HepG2 (cell line): ENCODE data around the gene MSI2. TPM values are rescaled to one million over a fixed set of nuclear protein-coding genes. Genes with fewer than 3 reads are reported as not detected.

Source experiments
- ATAC-seq: fragments of 200-7000 bp; cut with Tn5 transposase; 3 replicates; pipeline ENCODE4 v1.9.1; 2020; ENCODE audit warnings: mild to moderate bottlenecking, moderate library complexity
- BruUV-seq: library from RNA; stranded (reverse); fragments of 400-500 nt; replicated peaks from 2 replicates; lab custom pipeline; 2021; lab: Mats Ljungman, UMichigan
- CTCF ChIA-PET: fragments of 300-600 bp; formaldehyde crosslinking; extraction: SDS; loops from one replicate; lab custom pipeline; 2021; ENCODE audit warnings: low total read pairs, inconsistent platforms, low intra/inter-chr PET ratio; lab: Yijun Ruan, JAX
- POLR2A ChIA-PET: fragments of 350-600 bp; sonication (Branson Sonifier 250); formaldehyde crosslinking; loops from one replicate; lab custom pipeline; 2020; ENCODE audit warnings: antibody characterized with exemption, inconsistent platforms; lab: Yijun Ruan, JAX
- DNase-seq: peaks from one replicate; pipeline ENCODE4 v3.0.0-alpha.2; 2015; ENCODE audit warnings: low spot score
- FAIRE-seq: peaks from 3 replicates; lab custom pipeline; 2011; peaks lifted over from hg19 to GRCh38; lab: Jason Lieb, UNC
- H2AFZ ChIP-seq: one replicate; pipeline ENCODE4 v1.6.1; 2011; ENCODE audit warnings: low read length, inconsistent platforms
- H3K27ac ChIP-seq: fragments of 300-600 bp; 3 replicates; pipeline ENCODE4 v1.8.0; 2011; ENCODE audit warnings: mixed run types, mild to moderate bottlenecking, mixed read lengths, low read length, inconsistent platforms; ENCODE audit not compliant: insufficient read depth; ENCODE audit errors: extremely low read length
- H3K27me3 ChIP-seq, 2 experiments: fragments of 200-600 bp in 1 of 2; 2 replicates in 1 of 2; 3 replicates in 1 of 2; pipeline versions ENCODE4 v1.6.0 to v1.8.0; 2011; ENCODE audit warnings: low read length in 2 of 2, mild to moderate bottlenecking in 2 of 2, moderate library complexity in 2 of 2, inconsistent platforms in 1 of 2; ENCODE audit not compliant: insufficient read depth in 2 of 2, control insufficient read depth in 1 of 2
- H3K36me3 ChIP-seq, 2 experiments: fragments of 200-600 bp in 1 of 2; replicated peaks in 1 of 2; 2 replicates in 1 of 2; 3 replicates in 1 of 2; pipeline versions ENCODE4 v1.5.1 to v1.8.0; 2011; ENCODE audit warnings: low read length in 2 of 2, inconsistent platforms in 1 of 2; ENCODE audit not compliant: insufficient read depth in 2 of 2, control insufficient read depth in 1 of 2
- H3K4me1 ChIP-seq: 2 replicates; pipeline ENCODE4 v1.5.1; 2012; ENCODE audit warnings: low read length, inconsistent platforms; ENCODE audit not compliant: insufficient read depth
- H3K4me2 ChIP-seq: 2 replicates; pipeline ENCODE4 v1.6.0; 2011; ENCODE audit warnings: low read depth, low read length, inconsistent platforms
- H3K4me3 ChIP-seq, 3 experiments: fragments of 200-600 bp in 1 of 3; sonication (generic), shearing (Covaris generic) in 1 of 3; replicated peaks in 1 of 3; 2 replicates each; pipeline ENCODE4 v1.5.1; 2011 to 2016; ENCODE audit warnings: low read length in 3 of 3, inconsistent platforms in 2 of 3, low read depth in 2 of 3, mild to moderate bottlenecking in 2 of 3, control low read depth in 1 of 3, mixed read lengths in 1 of 3; ENCODE audit not compliant: insufficient read depth in 1 of 3
- H3K79me2 ChIP-seq: one replicate; pipeline ENCODE4 v1.6.1; 2011; ENCODE audit warnings: low read length, inconsistent platforms; ENCODE audit not compliant: insufficient read depth
- H3K9ac ChIP-seq: 2 replicates; pipeline ENCODE4 v1.6.0; 2011; ENCODE audit warnings: mild to moderate bottlenecking, low read depth, low read length, inconsistent platforms; ENCODE audit not compliant: insufficient read depth
- H3K9me3 ChIP-seq: 2 replicates; pipeline ENCODE4 v1.5.1; 2012; ENCODE audit warnings: mild to moderate bottlenecking, low read length
- H4K20me1 ChIP-seq: 2 replicates; pipeline ENCODE4 v1.6.0; 2011; ENCODE audit warnings: inconsistent platforms, mild to moderate bottlenecking, low read length, moderate library complexity; ENCODE audit not compliant: insufficient read depth
- AFF4 ChIP-seq: sonication (generic); formaldehyde crosslinking; IDR thresholded peaks from 2 replicates; pipeline ENCODE4 v1.4.0; 2020; ENCODE audit warnings: missing genetic modification reagents
- HNF1A ChIP-seq, 2 experiments: sonication (generic) in 1 of 2; formaldehyde crosslinking in 1 of 2; IDR thresholded peaks; 2 replicates each; pipeline versions ENCODE4 v1.4.0 to v1.6.1; 2016 to 2020; ENCODE audit warnings: borderline replicate concordance in 1 of 2, low read depth in 1 of 2, mild to moderate bottlenecking in 1 of 2, missing genetic modification reagents in 1 of 2
- RBM22 ChIP-seq: fragments of 200-400 bp; formaldehyde crosslinking; optimal IDR thresholded peaks from 2 replicates; pipeline ENCODE3; 2017; ENCODE audit warnings: mild to moderate bottlenecking, low read length, moderate library complexity
- WGBS: methylation state at CpG from one replicate; pipeline ENCODE4 v1.1.6; 2017; ENCODE audit warnings: low lambda C conversion rate; 5-methylcytosine and 5-hydroxymethylcytosine counted together
- in situ Hi-C: cut with HindIII; loops from 2 replicates; pipeline ENCODE4 v1.10.0; 2017; ENCODE audit warnings: low pct_unique_long_range_greater_than_20kb; ENCODE audit not compliant: extremely low pct_ligation_motif_present
- intact Hi-C: fragments of 100-400 bp; cut with micrococcal nuclease; formaldehyde crosslinking; loops from one replicate; pipeline ENCODE4 v1.10.0; 2022; ENCODE audit not compliant: unreplicated experiment
- polyA plus RNA-seq, 8 experiments: library from polyadenylated mRNA; depleted of rRNA in 3 of 8; stranded (reverse) in 7 of 8; unstranded in 1 of 8; fragments of >200 nt; fragmentation: Illumina TruSeq in 4 of 8; extraction: Trizol in 4 of 8; gene quantifications; 2 replicates each; pipeline versions ENCODE4 v1.2.1 to v1.2.3, GENCODE V29; 2011 to 2016; ENCODE audit warnings: low read depth in 4 of 8, missing spikeins in 1 of 8, mixed read lengths in 1 of 8; ENCODE audit not compliant: insufficient read depth in 1 of 8
- total RNA-seq, 5 experiments: library from RNA; depleted of rRNA; stranded (reverse); fragments of >200 nt; fragmentation: Illumina TruSeq; extraction: Trizol; gene quantifications; 2 replicates each; pipeline ENCODE4 v1.2.3, GENCODE V29; 2016; ENCODE audit warnings: low read depth in 1 of 5

MSI2 gene
- total and polyA plus RNA-seq, 2 of the 13 experiments (the other 11 are each of a cell fraction or from before 2014, with no cell fraction given), result 77.5 to 78.4 TPM

- FAIRE-seq (no peak), ATAC-seq (no peak), DNase-seq (no peak)
- Histone ChIP-seq H3K4me1 (peaks cover 50% of the 10 kb centered on the region), H3K27me3 (no peaks in the 10 kb centered on the region), H3K4me2 (no peak overlapping the region), H3K79me2 (peaks cover 19% of the 10 kb centered on the region), H3K36me3 (peaks cover 4 to 12% of the 10 kb centered on the region in 2 experiments; a peak in 3 of 5 replicates), H3K9me3 (no peaks in the 10 kb centered on the region), H3K27ac (no peak overlapping the region), H4K20me1 (no peaks in the 10 kb centered on the region), H3K4me3 (no peak overlapping the region), H2AFZ (no peak overlapping the region), H3K9ac (no peak overlapping the region)
- in situ Hi-C loops (no loop called here), intact Hi-C loops (no loop called here)
- no TSS peak for BruUV-seq
- ChIA-PET CTCF (no interaction called here), POLR2A (no interaction called here)
- 86% methylated on average over 4 of the region's 4 CpGs for WGBS
- TF ChIP-seq AFF4 (CRISPR knock-in tag) (no peak), HNF1A (IDR thresholded peaks at IDR 0.05; ENCODE audit: low read depth) (no peak), HNF1A (CRISPR knock-in tag; IDR thresholded peaks at IDR 0.05; ENCODE audit: borderline replicate concordance) (peak; percentile 57; the same call in 1 of the 2 replicates), RBM22 (peak; percentile 58)
Measured at GRCh38 chr17:57436565-57436964, 180.2 kb downstream of the MSI2 start.
